ENCODE data around the gene RAD51B.

- TF ChIP-seq CTCF (IDR thresholded peaks at IDR 0.05 in 2 of 3, conservative IDR thresholded peaks at IDR 0.05 in 1 of 3; ENCODE audit: insufficient read depth in 2 of 3, low read depth in 1 of 3, low read length in 3 of 3) (no peak), ZNF263 (CRISPR knock-in tag; IDR thresholded peaks at IDR 0.05; ENCODE audit: borderline replicate concordance) (no peak), ZNF561 (CRISPR knock-in tag; conservative IDR thresholded peaks at IDR 0.05) (no peak), NCOA6 (IDR thresholded peaks at IDR 0.05) (no peak), FOXO4 (CRISPR knock-in tag; IDR thresholded peaks at IDR 0.05) (no peak), DACH1 (IDR thresholded peaks at IDR 0.05; ENCODE audit: partially characterized antibody) (no peak), RAD21 (CRISPR knock-in tag; conservative IDR thresholded peaks at IDR 0.05 in 1 of 2, IDR thresholded peaks at IDR 0.05 in 1 of 2) (no peak), RBM14 (IDR thresholded peaks at IDR 0.05; ENCODE audit: borderline replicate concordance, insufficient read depth, low read depth, low read length) (no peak), SMARCA5 (IDR thresholded peaks at IDR 0.05) (no peak), NRF1 (conservative IDR thresholded peaks at IDR 0.05 in 1 of 2, IDR thresholded peaks at IDR 0.05 in 1 of 2) (no peak), RNF2 (IDR thresholded peaks at IDR 0.05) (no peak), TCF3 (CRISPR knock-in tag; IDR thresholded peaks at IDR 0.05) (no peak)
Observed at GRCh38 chr14:67817750-67818438, 1.7 kb upstream of the RAD51B start.

Data from K562 (cell line).